ENCODE measurements around the gene ING3. TPM values are rescaled to one million over a fixed set of nuclear protein-coding genes. Genes with fewer than 3 reads are reported as not detected.

ING3 gene
- total and polyA plus RNA-seq, 9 of the 15 experiments (the other 6 are each of a cell fraction or from before 2014, with no cell fraction given): 22.8 to 233 (median 50.4) TPM

GRCh38 chr7:120993553-120994191 lies 43.1 kb downstream of the ING3 start (continued):
- no peak for TF ChIP-seq ZBTB43 (CRISPR knock-in tag; IDR thresholded peaks at IDR 0.05)
- TF ChIP-seq TAF9B (IDR thresholded peaks at IDR 0.05; ENCODE audit: partially characterized antibody): peak; percentile 27
- peak in 1 of 2 experiments; percentile 9; a peak in 1 of 4 replicates for TF ChIP-seq KDM1A (IDR thresholded peaks at IDR 0.05)
- TF ChIP-seq TAF1 (IDR thresholded peaks at IDR 0.05; ENCODE audit: control insufficient read depth, extremely low read depth, insufficient read depth, low read length, severe bottlenecking): peak; percentile 19
- TF ChIP-seq ZFP30 (CRISPR knock-in tag; IDR thresholded peaks at IDR 0.05; ENCODE audit: borderline replicate concordance): no peak
- no peak for TF ChIP-seq ETS1 (conservative IDR thresholded peaks at IDR 0.05; ENCODE audit: control insufficient read depth, low read depth, low read length)
- TF ChIP-seq ZNF584 (CRISPR knock-in tag; IDR thresholded peaks at IDR 0.05; ENCODE audit: low read depth): no peak
- no peak for TF ChIP-seq ELF1 (tag; IDR thresholded peaks at IDR 0.05)
- no peak for TF ChIP-seq ADNP (tag; IDR thresholded peaks at IDR 0.05)
- 0 out of 2 replicates have a peak, but pooled peaks have one; percentile 9 for TF ChIP-seq NBN (IDR thresholded peaks at IDR 0.05; ENCODE audit: low read depth)
- TF ChIP-seq ZNF707 (CRISPR knock-in tag; conservative IDR thresholded peaks at IDR 0.05): no peak
- no peak for TF ChIP-seq THAP12 (CRISPR knock-in tag; IDR thresholded peaks at IDR 0.05)
- no peak for TF ChIP-seq ATF6 (CRISPR knock-in tag; IDR thresholded peaks at IDR 0.05)
- TF ChIP-seq HOXB6 (CRISPR knock-in tag; IDR thresholded peaks at IDR 0.05; ENCODE audit: borderline replicate concordance): no peak
- no peak for TF ChIP-seq NR0B1 (IDR thresholded peaks at IDR 0.05; ENCODE audit: partially characterized antibody)
- TF ChIP-seq ZNF134 (CRISPR knock-in tag; conservative IDR thresholded peaks at IDR 0.05): no peak
- no peak for TF ChIP-seq ZNF444 (CRISPR knock-in tag; IDR thresholded peaks at IDR 0.05)
